ENCODE measurements around the gene S100A14. TPM values are rescaled to one million over a fixed set of nuclear protein-coding genes. Genes with fewer than 3 reads are reported as not detected.
A peak's percentile ranks its signal among the peaks of the same experiment; 100 is the strongest.

The S100A14 gene
- polyA plus RNA-seq, 1 donor = 437 TPM

DNA sequence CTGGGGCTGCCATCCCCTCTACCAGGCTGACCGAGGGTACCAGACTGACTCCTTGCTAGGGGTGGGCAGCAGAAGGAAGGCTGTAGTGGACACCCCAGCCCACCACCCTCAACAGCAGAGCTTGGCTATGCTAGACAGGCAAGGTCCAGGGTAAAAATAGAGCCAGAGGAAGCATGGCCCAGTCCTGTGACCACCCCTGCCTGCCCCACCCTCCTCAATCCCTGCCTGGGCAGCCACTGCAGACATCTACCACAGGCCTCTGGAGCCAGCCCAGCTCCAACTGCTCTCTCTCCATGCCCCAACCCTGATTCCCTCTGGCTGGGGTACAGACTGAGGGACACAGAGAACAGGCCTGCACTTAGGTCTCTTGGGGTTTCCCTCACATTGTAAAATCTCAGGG, 13.8 kb upstream of the S100A14 start:
- DNase-seq = no peak
- H3K4me3 ChIP-seq (ENCODE audit: low read length) = no peak overlapping the region
- peak overlapping the region; percentile 46 for H3K27ac ChIP-seq (ENCODE audit: low read length)
- no CpG with 5 or more reads among the region's 1 CpG for WGBS (ENCODE audit: insufficient coverage, low lambda C conversion rate)
- H3K27me3 ChIP-seq (ENCODE audit: control insufficient read depth, insufficient read depth, low read length) = no peaks in the 10 kb centered on the region
- peaks cover 54% of the 10 kb centered on the region for H3K4me1 ChIP-seq (ENCODE audit: control insufficient read depth, insufficient read depth, low read length)
- H3K36me3 ChIP-seq (ENCODE audit: control insufficient read depth, insufficient read depth, low read length) = peaks cover 3% of the 10 kb centered on the region
- no peaks in the 10 kb centered on the region for H3K9me3 ChIP-seq (ENCODE audit: control insufficient read depth, low read depth, low read length)

DNA sequence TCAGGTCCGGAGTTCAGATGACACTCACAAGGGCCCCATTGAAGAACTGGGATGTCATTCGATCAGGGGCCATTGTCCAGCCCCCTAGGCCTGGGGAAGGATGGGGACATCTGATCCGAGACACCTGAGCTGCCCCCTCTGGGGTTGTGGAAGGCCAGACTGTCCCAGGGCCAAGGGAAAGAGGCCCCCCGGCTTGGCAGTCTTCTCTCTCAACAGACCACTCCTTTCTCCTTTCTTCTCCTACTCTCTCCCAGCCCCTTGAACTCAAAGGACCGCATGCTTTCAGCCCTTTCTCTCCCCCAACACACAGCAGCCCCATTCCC, 13.2 kb upstream of the S100A14 start:
- Histone ChIP-seq H3K4me1 (ENCODE audit: control insufficient read depth, insufficient read depth, low read length) (peaks cover 54% of the 10 kb centered on the region), H3K27ac (ENCODE audit: low read length) (no peak overlapping the region), H3K4me3 (ENCODE audit: low read length) (no peak overlapping the region), H3K36me3 (ENCODE audit: control insufficient read depth, insufficient read depth, low read length) (peaks cover 6% of the 10 kb centered on the region), H3K27me3 (ENCODE audit: control insufficient read depth, insufficient read depth, low read length) (no peaks in the 10 kb centered on the region), H3K9me3 (ENCODE audit: control insufficient read depth, low read depth, low read length) (no peaks in the 10 kb centered on the region)
- DNase-seq = no peak
- no CpG with 5 or more reads among the region's 5 CpGs for WGBS (ENCODE audit: insufficient coverage, low lambda C conversion rate)

DNA sequence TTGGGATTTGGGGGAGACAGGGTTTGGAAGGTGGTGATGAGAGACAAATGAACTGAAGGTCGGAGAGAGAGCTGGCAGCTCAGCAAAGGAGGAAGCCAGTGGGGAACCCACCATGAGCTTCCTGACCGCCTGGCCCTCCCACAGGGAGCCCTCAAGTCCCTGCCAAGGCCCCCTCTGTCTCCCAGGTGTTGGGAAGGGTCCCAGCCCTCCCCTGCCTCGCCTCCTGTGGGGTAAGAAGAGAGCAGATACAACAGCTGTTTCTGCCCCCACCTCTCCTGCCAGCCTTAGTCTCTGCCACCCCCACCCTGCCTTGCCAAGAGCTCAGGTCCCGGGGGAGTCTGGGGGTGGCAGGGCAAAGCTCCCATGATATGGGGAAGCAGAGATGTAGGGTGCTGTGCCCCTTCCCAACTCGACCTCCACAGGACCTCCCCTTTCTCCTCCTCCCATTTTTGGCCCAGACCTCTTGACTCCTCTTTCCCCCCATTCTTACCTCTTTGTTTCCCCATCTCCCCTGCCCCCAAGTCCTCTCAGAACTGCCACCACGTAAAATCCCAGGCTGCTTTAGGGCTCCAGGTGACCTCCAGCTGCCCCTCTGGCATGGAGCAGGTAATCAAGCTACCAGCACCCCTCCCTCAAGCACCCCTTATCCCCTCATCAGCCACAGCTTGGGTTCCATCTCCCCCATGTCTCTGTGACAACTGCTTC, 12.7 kb upstream of the S100A14 start:
- peaks cover 54% of the 10 kb centered on the region for H3K4me1 ChIP-seq (ENCODE audit: control insufficient read depth, insufficient read depth, low read length)
- H3K27ac ChIP-seq (ENCODE audit: low read length) = no peak overlapping the region
- H3K36me3 ChIP-seq (ENCODE audit: control insufficient read depth, insufficient read depth, low read length) = peaks cover 9% of the 10 kb centered on the region
- H3K9me3 ChIP-seq (ENCODE audit: control insufficient read depth, low read depth, low read length) = no peaks in the 10 kb centered on the region
- no peak for DNase-seq
- 100% methylated on average over 1 of the region's 6 CpGs for WGBS (ENCODE audit: insufficient coverage, low lambda C conversion rate)
- H3K27me3 ChIP-seq (ENCODE audit: control insufficient read depth, insufficient read depth, low read length) = no peaks in the 10 kb centered on the region
- no peak overlapping the region for H3K4me3 ChIP-seq (ENCODE audit: low read length)

DNA sequence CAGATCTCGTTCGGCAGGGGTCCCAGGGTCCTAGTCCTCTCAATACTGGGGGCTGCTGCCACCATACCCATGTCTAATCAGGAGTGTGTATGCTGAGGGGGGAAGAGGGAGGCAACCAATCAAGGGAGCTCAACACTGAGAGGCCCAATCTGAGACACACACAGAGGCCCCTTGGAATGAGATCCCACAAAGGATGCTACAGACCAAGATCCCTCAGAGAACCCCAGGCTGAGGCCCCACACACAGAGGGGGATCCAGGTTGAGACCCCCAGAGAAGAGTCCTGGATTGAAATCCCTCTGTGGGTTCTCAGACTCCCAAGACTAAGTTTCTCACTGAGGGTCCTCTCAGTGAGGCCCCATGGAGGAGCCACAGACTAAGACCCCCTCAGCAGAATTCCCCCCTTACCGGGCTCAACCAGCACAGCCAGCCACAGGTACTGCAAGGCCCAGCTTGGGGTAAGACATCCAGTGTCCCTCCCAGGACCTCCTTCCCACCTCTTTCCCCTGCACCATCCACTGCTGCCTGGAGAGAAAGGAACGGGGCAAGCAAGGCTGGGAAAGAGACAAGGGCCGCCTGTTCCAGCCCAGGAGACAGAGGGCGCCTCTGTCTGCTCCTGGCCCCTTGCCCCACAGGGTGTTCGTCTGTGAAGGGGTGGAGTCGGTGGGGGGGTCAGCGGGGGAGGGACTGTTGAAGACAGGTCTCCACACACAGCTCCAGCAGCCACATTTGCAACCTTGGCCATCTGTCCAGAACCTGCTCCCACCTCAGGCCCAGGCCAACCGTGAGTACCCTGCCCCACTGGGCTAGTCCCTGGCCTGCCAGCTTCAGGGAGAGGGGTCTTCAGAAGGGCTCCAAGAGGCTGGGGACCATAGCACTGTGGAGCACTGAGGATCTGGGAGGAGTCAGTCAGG, 11.8 kb upstream of the S100A14 start, which contains the start of gene S100A1:
Gene S100A1, plus strand, starts transcription at position 720 of the 912 bp plus-strand sequence. CDS start 2,088 bp downstream, outside the sequence.
- Histone ChIP-seq H3K4me1 (ENCODE audit: control insufficient read depth, insufficient read depth, low read length) (peaks cover 48% of the 10 kb centered on the region), H3K27ac (ENCODE audit: low read length) (peak within 1 kb of the TSS; percentile 63), H3K36me3 (ENCODE audit: control insufficient read depth, insufficient read depth, low read length) (peaks cover 14% of the 10 kb centered on the region), H3K9me3 (ENCODE audit: control insufficient read depth, low read depth, low read length) (no peaks in the 10 kb centered on the region), H3K27me3 (ENCODE audit: control insufficient read depth, insufficient read depth, low read length) (no peaks in the 10 kb centered on the region), H3K4me3 (ENCODE audit: low read length) (peak within 1 kb of the TSS; percentile 62)
- no peak for DNase-seq
- WGBS (ENCODE audit: insufficient coverage, low lambda C conversion rate) = no CpG with 5 or more reads among the region's 10 CpGs

DNA sequence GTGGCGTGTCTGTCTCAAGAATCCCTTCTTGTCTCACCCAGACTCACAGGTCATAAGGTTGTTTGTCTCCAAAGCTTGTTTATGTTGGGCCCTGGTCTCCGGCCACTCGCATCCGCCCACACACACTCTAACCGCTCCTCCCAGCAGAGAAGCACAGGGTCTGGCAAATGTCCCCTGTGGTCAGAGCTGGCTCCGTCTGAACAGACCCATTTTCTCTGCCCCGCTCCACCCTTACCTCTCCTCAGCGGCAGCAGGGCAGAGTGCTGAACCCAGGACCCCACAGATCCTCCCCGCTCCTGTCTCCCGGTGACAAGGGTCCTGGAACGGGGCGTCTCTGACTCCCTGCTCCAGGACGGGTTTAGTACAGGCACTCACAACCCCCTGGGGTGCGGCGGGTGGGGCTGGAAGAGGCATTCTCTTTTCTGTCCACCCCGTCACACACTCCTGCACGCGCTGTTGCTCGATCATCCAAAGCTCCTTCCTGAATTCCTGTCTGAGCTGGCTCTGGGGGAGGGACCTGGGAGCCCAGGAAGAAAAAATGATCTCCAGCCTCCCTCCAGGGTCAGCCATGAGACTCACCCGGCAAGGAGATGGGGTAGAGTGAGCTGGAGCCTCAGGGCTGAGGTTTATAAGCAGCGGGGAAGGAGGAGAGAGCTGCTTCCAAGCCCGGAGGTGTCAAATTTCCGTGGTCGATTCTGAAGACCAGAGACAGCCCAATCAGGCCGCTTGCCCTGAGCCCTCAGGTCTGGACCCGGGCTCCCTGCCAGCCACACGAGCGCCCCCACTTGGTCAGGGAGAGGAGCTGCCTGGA, 11.0 kb upstream of the S100A14 start, which contains the start of gene S100A13:
Gene S100A13, minus strand, starts transcription at position 602 of the 811 bp plus-strand sequence. CDS start 1,033 bp downstream, outside the sequence.
- peaks cover 16% of the 10 kb centered on the region for H3K36me3 ChIP-seq (ENCODE audit: control insufficient read depth, insufficient read depth, low read length)
- peak within 1 kb of the TSS; percentile 62 for H3K4me3 ChIP-seq (ENCODE audit: low read length)
- no CpG with 5 or more reads among the region's 28 CpGs for WGBS (ENCODE audit: insufficient coverage, low lambda C conversion rate)
- H3K27me3 ChIP-seq (ENCODE audit: control insufficient read depth, insufficient read depth, low read length) = no peaks in the 10 kb centered on the region
- H3K4me1 ChIP-seq (ENCODE audit: control insufficient read depth, insufficient read depth, low read length) = peaks cover 46% of the 10 kb centered on the region
- H3K9me3 ChIP-seq (ENCODE audit: control insufficient read depth, low read depth, low read length) = no peaks in the 10 kb centered on the region
- DNase-seq = peak; percentile 74 to 86
- H3K27ac ChIP-seq (ENCODE audit: low read length) = peak within 1 kb of the TSS; percentile 63

DNA sequence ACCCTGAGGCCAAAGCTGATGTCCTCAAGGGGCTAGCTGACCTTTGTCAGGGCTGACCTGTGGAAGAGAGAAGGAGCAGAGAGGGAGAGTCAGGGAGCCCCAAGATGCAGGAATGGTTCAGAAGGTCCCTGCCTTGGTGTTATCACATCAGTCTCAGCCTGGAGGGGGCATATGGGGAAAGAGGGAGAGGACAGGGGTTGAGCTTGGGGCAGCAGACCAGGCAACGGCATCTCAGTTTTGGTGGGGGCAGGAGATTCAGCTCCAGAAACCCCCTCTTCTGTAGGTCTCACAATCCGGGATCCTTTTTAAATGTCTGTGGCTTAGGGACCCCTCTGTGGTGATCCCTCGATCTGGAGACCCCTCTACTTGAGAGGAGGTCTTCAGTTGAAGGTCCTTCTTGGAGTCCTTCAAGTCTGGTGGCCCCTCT, 10.4 kb upstream of the S100A14 start:
- Histone ChIP-seq H3K9me3 (ENCODE audit: control insufficient read depth, low read depth, low read length) (no peaks in the 10 kb centered on the region), H3K36me3 (ENCODE audit: control insufficient read depth, insufficient read depth, low read length) (peaks cover 16% of the 10 kb centered on the region), H3K4me1 (ENCODE audit: control insufficient read depth, insufficient read depth, low read length) (peaks cover 40% of the 10 kb centered on the region), H3K27ac (ENCODE audit: low read length) (peak overlapping the region; percentile 63), H3K4me3 (ENCODE audit: low read length) (peak overlapping the region; percentile 62), H3K27me3 (ENCODE audit: control insufficient read depth, insufficient read depth, low read length) (no peaks in the 10 kb centered on the region)
- no CpG with 5 or more reads among the region's 3 CpGs for WGBS (ENCODE audit: insufficient coverage, low lambda C conversion rate)
- DNase-seq = no peak

DNA sequence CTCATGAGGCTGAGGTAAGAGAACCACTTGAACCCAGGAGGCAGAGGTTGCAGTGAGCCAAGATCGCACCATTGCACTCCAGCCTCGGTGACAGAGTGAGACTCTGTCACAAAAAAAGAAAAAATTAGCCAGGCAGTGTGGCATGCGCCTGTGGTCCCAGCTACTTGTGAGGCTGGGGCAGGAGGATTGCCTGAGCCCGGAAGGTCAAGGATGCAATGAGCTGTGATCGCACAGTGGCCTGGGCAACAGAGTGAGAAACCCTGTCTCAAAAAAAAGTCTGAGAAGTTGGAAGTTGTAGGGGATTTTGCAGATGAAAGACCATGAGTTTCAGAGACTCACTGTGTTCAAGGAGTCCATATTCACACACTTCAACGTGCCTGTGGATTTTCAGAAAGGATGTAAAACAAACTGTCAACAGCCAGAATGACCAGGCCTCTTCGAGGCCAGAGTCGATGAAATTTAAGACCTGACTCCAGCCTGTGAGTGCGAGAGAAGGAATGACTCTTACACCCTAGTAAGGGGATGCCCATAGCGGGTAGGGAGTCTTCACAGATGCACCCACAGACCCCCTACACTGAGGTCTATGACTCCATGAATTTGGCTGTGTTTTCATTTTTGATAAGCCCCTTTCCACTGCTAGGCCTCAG, 9.0 kb upstream of the S100A14 start:
- WGBS (ENCODE audit: insufficient coverage, low lambda C conversion rate) = no CpG with 5 or more reads among the region's 10 CpGs

DNA sequence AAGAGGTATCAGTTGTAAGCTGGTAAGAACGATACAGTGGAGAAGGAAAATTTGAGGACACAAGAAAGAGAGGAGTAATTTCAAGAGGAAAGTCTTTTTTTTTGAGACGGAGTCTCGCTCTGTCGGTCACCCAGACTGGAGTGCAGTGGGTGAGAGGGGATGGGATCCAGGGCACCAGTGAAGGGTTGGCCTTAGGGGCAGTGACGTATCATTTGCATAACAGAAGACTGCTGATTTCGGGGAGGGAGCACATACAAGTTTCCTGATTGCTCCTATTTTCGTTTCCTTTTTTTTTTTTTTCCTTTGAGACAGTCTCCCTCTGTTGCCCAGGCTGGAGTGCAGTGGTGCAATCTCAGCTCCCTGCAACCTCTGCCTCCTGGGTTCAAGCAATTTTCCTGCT, 7.0 kb upstream of the S100A14 start:
- peaks cover 17% of the 10 kb centered on the region for H3K4me1 ChIP-seq (ENCODE audit: control insufficient read depth, insufficient read depth, low read length)
- H3K4me3 ChIP-seq (ENCODE audit: low read length) = no peak overlapping the region
- DNase-seq = no peak
- WGBS (ENCODE audit: insufficient coverage, low lambda C conversion rate) = 86% methylated on average over 5 of the region's 7 CpGs
- no peaks in the 10 kb centered on the region for H3K27me3 ChIP-seq (ENCODE audit: control insufficient read depth, insufficient read depth, low read length)
- H3K9me3 ChIP-seq (ENCODE audit: control insufficient read depth, low read depth, low read length) = no peaks in the 10 kb centered on the region
- peaks cover 20% of the 10 kb centered on the region for H3K36me3 ChIP-seq (ENCODE audit: control insufficient read depth, insufficient read depth, low read length)
- H3K27ac ChIP-seq (ENCODE audit: low read length) = no peak overlapping the region

More for the DNA sequence above, 9.0 kb upstream of the S100A14 start:
- H3K4me3 ChIP-seq (ENCODE audit: low read length) = no peak overlapping the region
- H3K27ac ChIP-seq (ENCODE audit: low read length) = no peak overlapping the region
- peaks cover 27% of the 10 kb centered on the region for H3K4me1 ChIP-seq (ENCODE audit: control insufficient read depth, insufficient read depth, low read length)
- H3K36me3 ChIP-seq (ENCODE audit: control insufficient read depth, insufficient read depth, low read length) = peaks cover 16% of the 10 kb centered on the region
- no peaks in the 10 kb centered on the region for H3K9me3 ChIP-seq (ENCODE audit: control insufficient read depth, low read depth, low read length)
- no peak for DNase-seq
- no peaks in the 10 kb centered on the region for H3K27me3 ChIP-seq (ENCODE audit: control insufficient read depth, insufficient read depth, low read length)

DNA sequence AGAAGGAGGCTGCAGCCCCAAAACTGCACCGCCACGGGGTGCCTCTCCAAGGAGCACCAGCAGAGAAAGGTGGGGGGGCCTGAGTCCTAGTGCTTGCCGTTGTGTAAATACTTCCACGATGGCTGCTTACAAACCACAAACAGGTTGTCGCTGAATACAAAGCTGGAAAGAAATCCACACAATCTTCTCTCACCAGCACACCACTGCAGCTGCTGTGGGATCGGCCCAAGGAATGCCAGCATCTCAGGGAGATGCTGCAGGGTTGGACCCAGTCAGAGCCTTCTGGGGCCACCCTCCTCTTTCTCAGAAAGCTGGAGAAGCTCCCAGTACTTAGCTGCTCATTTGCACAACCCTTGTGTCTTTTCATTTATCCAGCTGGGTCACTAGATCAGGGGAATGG, 3.0 kb upstream of the S100A14 start:
- DNase-seq = no peak
- Histone ChIP-seq H3K9me3 (ENCODE audit: control insufficient read depth, low read depth, low read length) (no peaks in the 10 kb centered on the region), H3K27ac (ENCODE audit: low read length) (no peak overlapping the region), H3K36me3 (ENCODE audit: control insufficient read depth, insufficient read depth, low read length) (peaks cover 13% of the 10 kb centered on the region), H3K4me3 (ENCODE audit: low read length) (no peak overlapping the region), H3K4me1 (ENCODE audit: control insufficient read depth, insufficient read depth, low read length) (peaks cover 31% of the 10 kb centered on the region), H3K27me3 (ENCODE audit: control insufficient read depth, insufficient read depth, low read length) (no peaks in the 10 kb centered on the region)
- WGBS (ENCODE audit: insufficient coverage, low lambda C conversion rate) = no CpG with 5 or more reads among the region's 6 CpGs

Data from large intestine (tissue), 3 donors.